Kidney (tissue), 14 donors: ENCODE results near the gene KLHL29. TPM values are rescaled to one million over a fixed set of nuclear protein-coding genes. Genes with fewer than 3 reads are reported as not detected.
A peak's percentile ranks its signal among the peaks of the same experiment; 100 is the strongest.

Source experiments
- DNase-seq, 5 donors: peaks; one replicate each; pipeline ENCODE4 v3.0.0-alpha.2; 2013 to 2020
- FAIRE-seq: peaks from 2 replicates; lab custom pipeline; 2012; peaks lifted over from hg19 to GRCh38; lab: Jason Lieb, UNC
- H3K27ac ChIP-seq, 2 donors: one replicate each; pipeline ENCODE4 v1.7.0; 2013; ENCODE audit warnings: low read depth in 2 of 2, low read length in 2 of 2, inconsistent platforms in 1 of 2
- H3K27me3 ChIP-seq: one replicate; pipeline ENCODE4 v1.7.1; 2013; ENCODE audit warnings: low read length, inconsistent platforms; ENCODE audit not compliant: control insufficient read depth, insufficient read depth
- H3K36me3 ChIP-seq, 3 donors: one replicate each; pipeline versions ENCODE4 v1.7.0 to v1.7.1; 2013; ENCODE audit warnings: low read length in 3 of 3, control low read depth in 1 of 3, inconsistent platforms in 1 of 3; ENCODE audit not compliant: insufficient read depth in 3 of 3, control insufficient read depth in 2 of 3
- H3K4me1 ChIP-seq, 3 donors: one replicate each; pipeline versions ENCODE4 v1.7.0 to v1.7.1; 2013; ENCODE audit warnings: low read length in 3 of 3, inconsistent platforms in 1 of 3, low read depth in 1 of 3; ENCODE audit not compliant: control insufficient read depth in 2 of 3, insufficient read depth in 2 of 3
- H3K4me3 ChIP-seq, 3 donors: one replicate each; pipeline versions ENCODE4 v1.7.0 to v1.8.1; 2013; ENCODE audit warnings: low read length in 3 of 3, control low read depth in 1 of 3, inconsistent platforms in 1 of 3
- H3K9ac ChIP-seq, 3 donors: one replicate each; pipeline versions ENCODE4 v1.7.0 to v1.7.1; 2013; ENCODE audit warnings: low read length in 3 of 3, control low read depth in 1 of 3, inconsistent platforms in 1 of 3
- H3K9me3 ChIP-seq, 3 donors: one replicate each; pipeline versions ENCODE4 v1.7.0 to v1.7.1; 2013; ENCODE audit warnings: low read length in 3 of 3, control low read depth in 1 of 3, inconsistent platforms in 1 of 3; ENCODE audit not compliant: control insufficient read depth in 2 of 3, insufficient read depth in 1 of 3
- intact Hi-C: fragments of 100-400 bp; cut with DNase I; formaldehyde crosslinking; loops from one replicate; pipeline ENCODE4 v1.11.1; 2022
- polyA plus RNA-seq: library from polyadenylated mRNA; stranded (reverse); fragments of 350-450 nt; fragmentation: Illumina TruSeq; extraction: RNeasy Lipid Tissue Mini Kit (QIAGEN cat#74804); gene quantifications from one replicate; pipeline ENCODE4 v1.2.3, GENCODE V29; 2014; ENCODE audit warnings: low read depth, low replicate concordance; ENCODE audit not compliant: insufficient read depth
- total RNA-seq: library from RNA; stranded (reverse); fragmentation: NEBNext Ultra II Directional; extraction: Animal tissue kit (Norgen Biotek cat#: 25700); gene quantifications from one replicate; pipeline ENCODE4 v1.2.1, GENCODE V29; 2021
- TF ChIP-seq, protein P1 (sequence below): IDR thresholded peaks from 3 replicates; pipeline ENCODE4 v1.5.1; 2012; ENCODE audit warnings: mild to moderate bottlenecking, moderate library complexity, borderline replicate concordance; ENCODE audit not compliant: insufficient read depth; ENCODE audit errors: extremely low read depth
- donor health status: control.
- donor health status: control.
- donor health status: control.
- donor health status: control.
- donor health status: control.
- donor health status: DM: yes; HTN: yes; CAD: no.
- donor health status: Normal renal cell carcinoma (clear cell type).

Gene KLHL29
- total and polyA plus RNA-seq, 2 donors from 2014 or later: 1.5 to 10.5 TPM

DNA sequence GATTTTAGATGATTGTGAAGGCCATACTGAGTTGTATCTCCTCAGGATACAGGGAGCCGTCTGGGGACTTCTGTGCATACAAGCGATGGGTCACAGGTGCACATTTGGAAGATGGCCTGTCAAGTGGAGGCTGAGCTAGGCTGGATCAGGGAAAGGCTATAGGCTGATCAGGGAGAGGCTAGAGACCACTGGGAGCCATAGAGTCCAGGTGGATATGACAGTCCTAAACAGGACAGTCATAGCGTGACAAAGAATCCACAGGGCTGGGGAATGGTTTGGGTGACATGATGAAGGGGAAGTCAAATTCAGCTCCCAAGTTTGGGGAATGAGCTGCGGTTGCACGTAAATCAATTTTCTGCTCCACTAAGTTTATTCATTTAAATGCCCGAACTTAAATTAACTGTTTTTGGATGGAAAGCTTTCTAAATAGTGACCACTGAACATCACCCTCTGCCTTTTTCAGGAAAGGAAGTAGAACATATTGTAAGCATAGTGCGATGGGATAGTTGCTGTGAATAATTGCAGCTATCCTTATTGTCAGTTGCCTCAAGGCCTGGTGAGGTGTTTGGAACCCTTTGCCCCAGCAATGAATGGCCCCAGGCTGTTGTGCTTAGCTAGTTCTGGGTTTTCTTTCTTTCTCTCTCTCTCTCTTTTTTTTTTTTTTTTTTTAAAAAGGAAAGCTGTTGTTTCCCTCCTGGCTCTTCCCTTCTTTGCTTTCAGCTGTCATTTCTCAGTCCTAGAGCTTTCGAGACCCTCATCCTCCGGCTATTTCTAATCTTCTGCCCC is 50.5 kb downstream of the KLHL29 start:
- TF ChIP-seq, protein P1, sequence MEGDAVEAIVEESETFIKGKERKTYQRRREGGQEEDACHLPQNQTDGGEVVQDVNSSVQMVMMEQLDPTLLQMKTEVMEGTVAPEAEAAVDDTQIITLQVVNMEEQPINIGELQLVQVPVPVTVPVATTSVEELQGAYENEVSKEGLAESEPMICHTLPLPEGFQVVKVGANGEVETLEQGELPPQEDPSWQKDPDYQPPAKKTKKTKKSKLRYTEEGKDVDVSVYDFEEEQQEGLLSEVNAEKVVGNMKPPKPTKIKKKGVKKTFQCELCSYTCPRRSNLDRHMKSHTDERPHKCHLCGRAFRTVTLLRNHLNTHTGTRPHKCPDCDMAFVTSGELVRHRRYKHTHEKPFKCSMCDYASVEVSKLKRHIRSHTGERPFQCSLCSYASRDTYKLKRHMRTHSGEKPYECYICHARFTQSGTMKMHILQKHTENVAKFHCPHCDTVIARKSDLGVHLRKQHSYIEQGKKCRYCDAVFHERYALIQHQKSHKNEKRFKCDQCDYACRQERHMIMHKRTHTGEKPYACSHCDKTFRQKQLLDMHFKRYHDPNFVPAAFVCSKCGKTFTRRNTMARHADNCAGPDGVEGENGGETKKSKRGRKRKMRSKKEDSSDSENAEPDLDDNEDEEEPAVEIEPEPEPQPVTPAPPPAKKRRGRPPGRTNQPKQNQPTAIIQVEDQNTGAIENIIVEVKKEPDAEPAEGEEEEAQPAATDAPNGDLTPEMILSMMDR: no peak

DNA sequence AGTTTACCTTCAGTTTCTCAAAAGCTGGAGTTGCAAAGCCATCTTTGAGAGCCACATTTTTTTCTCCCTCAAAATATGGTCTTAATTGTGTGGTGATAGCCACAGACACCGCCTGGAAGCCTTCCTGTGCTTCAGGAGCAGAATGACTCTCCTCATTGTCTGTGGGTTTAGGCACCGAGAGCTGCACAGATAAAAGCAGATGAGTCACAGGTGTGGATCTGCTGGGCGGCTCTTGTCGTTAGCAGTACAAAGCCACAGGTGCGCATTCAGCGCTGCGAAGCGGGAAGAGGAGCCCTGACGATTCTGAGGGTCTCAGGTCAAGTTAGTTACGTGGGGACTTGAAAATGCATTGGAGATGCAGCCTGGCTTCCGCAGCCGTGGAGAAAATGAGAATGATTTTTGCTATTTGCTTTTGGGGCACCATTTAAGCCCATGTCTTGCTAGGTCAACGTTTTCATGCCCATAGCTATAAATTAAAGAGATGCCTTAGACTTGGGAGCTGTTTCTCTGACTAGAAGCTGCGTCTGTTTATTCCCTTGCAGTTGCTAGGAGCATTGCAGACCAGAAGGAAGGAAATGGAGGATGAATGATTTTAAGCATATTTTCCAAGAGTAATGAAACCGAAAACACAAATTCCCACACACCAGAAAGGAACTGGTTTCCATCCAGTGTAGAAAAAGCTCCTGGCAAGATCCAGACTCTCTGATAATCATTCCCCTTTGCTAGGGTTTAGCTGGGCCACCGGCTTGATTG is 51.5 kb downstream of the KLHL29 start:
- Histone ChIP-seq H3K9me3 (peaks cover 0 to 5% (median 0%) of the 10 kb centered on the region in 3 donors), H3K36me3 (no peaks in the 10 kb centered on the region), H3K4me3 (no peak overlapping the region), H3K9ac (no peak overlapping the region), H3K27ac (no peak overlapping the region), H3K4me1 (no peaks in the 10 kb centered on the region), H3K27me3 (no peaks in the 10 kb centered on the region)
- TF ChIP-seq, protein P1: no peak
- DNase-seq (peak in 2 of 5 donors; percentile 13 to 28), FAIRE-seq (no peak)
- intact Hi-C loops: no loop called here

More for the DNA sequence above, 50.5 kb downstream of the KLHL29 start:
- Histone ChIP-seq H3K9me3 (peaks cover 0 to 4% (median 0%) of the 10 kb centered on the region in 3 donors), H3K4me1 (no peaks in the 10 kb centered on the region), H3K4me3 (no peak overlapping the region), H3K27ac (no peak overlapping the region), H3K36me3 (no peaks in the 10 kb centered on the region), H3K27me3 (no peaks in the 10 kb centered on the region), H3K9ac (no peak overlapping the region)
- DNase-seq (peak in 2 of 5 donors; percentile 18 to 26), FAIRE-seq (no peak)
- intact Hi-C loops: no loop called here

DNA sequence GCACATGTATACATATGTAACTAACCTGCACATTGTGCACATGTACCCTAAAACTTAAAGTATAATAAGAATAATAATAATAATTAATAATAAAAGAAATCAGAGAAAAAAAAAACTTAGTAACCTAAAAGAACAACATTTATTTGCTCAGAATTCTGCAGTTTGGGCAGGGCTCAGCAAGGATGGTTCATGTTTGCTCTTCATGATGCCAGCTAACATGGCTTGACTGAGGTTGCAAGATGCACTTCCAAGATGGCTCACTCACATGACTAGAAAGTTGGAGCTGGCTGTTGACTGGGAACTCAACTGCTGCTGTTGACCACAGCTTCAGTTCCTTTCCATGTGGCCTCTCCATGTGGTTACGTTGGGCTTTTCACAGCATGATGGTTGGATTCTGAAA is 56.4 kb downstream of the KLHL29 start:
- Histone ChIP-seq H3K27ac (no peak overlapping the region), H3K36me3 (no peaks in the 10 kb centered on the region), H3K9me3 (peaks cover 0 to 10% (median 0%) of the 10 kb centered on the region in 3 donors), H3K9ac (no peak overlapping the region), H3K27me3 (no peaks in the 10 kb centered on the region), H3K4me3 (no peak overlapping the region), H3K4me1 (no peaks in the 10 kb centered on the region)
- FAIRE-seq: no peak
- TF ChIP-seq, protein P1: no peak
- DNase-seq: peak in 1 of 5 donors; percentile 6
- intact Hi-C loops: no loop called here
